HG02588 (cell line): Measurements from ENCODE around the gene HGS.

Experiments used
- ATAC-seq: cut with Tn5 transposase; IDR thresholded peaks from one replicate; pipeline ENCODE4 v1.9.1; 2021; ENCODE audit warnings: mild to moderate bottlenecking, moderate library complexity; ENCODE audit not compliant: unreplicated experiment

HGS gene

GRCh38 chr17:81740395-81740961 is 56.7 kb downstream of the HGS start:
- ATAC-seq: no peak

GRCh38 chr17:81741049-81741593 is 57.3 kb downstream of the HGS start:
- no peak for ATAC-seq

- no peak for ATAC-seq
Measured at GRCh38 chr17:81741594-81742452, 58.0 kb downstream of the HGS start.
